Neutrophil (primary cell): Measurements from ENCODE around the gene AMH.

ENCODE experiments used
- H3K27ac ChIP-seq: fragments of 200-600 bp; sonication (generic); 2 replicates; pipeline ENCODE4 v1.5.1; 2016; ENCODE audit warnings: mild to moderate bottlenecking, moderate library complexity
- H3K27me3 ChIP-seq: fragments of 200-600 bp; sonication (generic); 2 replicates; pipeline ENCODE4 v1.6.0; 2016; ENCODE audit warnings: mild to moderate bottlenecking
- H3K36me3 ChIP-seq: fragments of 200-600 bp; sonication (generic); 2 replicates; pipeline ENCODE4 v1.5.1; 2017
- H3K4me1 ChIP-seq, 2 experiments: fragments of 200-600 bp in 1 of 2; sonication (generic) in 1 of 2; 1 replicate in 1 of 2; 2 replicates in 1 of 2; pipeline versions ENCODE4 v1.5.1 to v1.6.1; 2013 to 2016; ENCODE audit warnings: low read depth in 1 of 2, low read length in 1 of 2, mild to moderate bottlenecking in 1 of 2, moderate library complexity in 1 of 2; ENCODE audit not compliant: control insufficient read depth in 1 of 2, insufficient read depth in 1 of 2
- H3K4me3 ChIP-seq, 2 experiments: fragments of 200-600 bp in 1 of 2; sonication (generic) in 1 of 2; 1 replicate in 1 of 2; 2 replicates in 1 of 2; pipeline ENCODE4 v1.5.1; 2013 to 2016; ENCODE audit warnings: low read depth in 1 of 2, low read length in 1 of 2, mild to moderate bottlenecking in 1 of 2, moderate library complexity in 1 of 2
- H3K9me3 ChIP-seq: fragments of 200-600 bp; sonication (generic); 2 replicates; pipeline ENCODE4 v1.5.1; 2016
- CTCF ChIP-seq: fragments of 200-600 bp; sonication (generic); IDR thresholded peaks from 2 replicates; pipeline ENCODE4 v1.5.1; 2016; ENCODE audit warnings: antibody characterized with exemption

The AMH gene

GRCh38 chr19:2254064-2254872 is 5.1 kb downstream of the AMH start:
- H3K27ac ChIP-seq = no peak overlapping the region
- no peak for TF ChIP-seq CTCF
- H3K9me3 ChIP-seq = no peaks in the 10 kb centered on the region
- H3K36me3 ChIP-seq = no peaks in the 10 kb centered on the region
- H3K4me3 ChIP-seq = no peak overlapping the region
- peaks cover 40 to 42% of the 10 kb centered on the region in 2 experiments for H3K4me1 ChIP-seq
- H3K27me3 ChIP-seq = peaks cover 58% of the 10 kb centered on the region

GRCh38 chr19:2255112-2255845 is 6.2 kb downstream of the AMH start:
- Histone ChIP-seq H3K4me3 (no peak overlapping the region), H3K27ac (no peak overlapping the region), H3K36me3 (no peaks in the 10 kb centered on the region), H3K4me1 (peaks cover 36 to 37% of the 10 kb centered on the region in 2 experiments), H3K9me3 (no peaks in the 10 kb centered on the region), H3K27me3 (peaks cover 48% of the 10 kb centered on the region)
- no peak for TF ChIP-seq CTCF

DNA sequence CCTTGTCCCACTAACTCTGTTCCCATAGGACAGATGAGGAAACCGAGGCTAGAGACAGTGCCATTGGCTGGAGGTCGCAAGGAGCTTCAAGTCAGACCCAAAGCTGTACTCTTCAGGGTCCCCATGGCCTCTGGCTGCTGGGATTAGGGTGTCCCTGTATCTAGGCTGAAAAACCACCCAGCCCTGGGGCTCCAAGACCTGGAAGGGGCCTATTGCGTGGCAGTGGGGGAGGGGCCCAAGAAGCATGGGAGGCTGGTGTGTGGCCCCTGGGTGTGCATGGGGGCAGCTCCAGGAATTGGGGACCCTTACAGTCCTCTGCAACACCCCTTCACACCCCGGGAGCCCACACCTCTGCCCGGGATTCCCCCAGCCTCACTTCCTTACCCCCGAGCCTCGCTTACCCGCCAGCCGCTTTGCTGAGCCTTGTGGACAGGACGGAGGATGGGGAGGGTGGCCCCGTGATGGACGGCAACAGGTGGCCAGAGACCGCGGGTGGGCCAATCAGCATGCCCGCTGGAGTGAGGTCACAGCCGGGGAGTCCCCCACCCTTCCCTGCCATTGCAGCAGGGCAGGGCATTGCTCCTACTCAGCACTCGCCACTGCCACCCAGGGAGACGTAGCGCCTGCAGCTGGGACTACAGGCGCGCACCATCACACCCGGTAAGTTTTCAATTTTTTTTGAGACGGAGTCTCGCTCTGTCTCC is 7.0 kb downstream of the AMH start, which contains the start of gene JSRP1:
Gene JSRP1 (minus strand): TSS at position 436 of the 704 bp plus-strand sequence. CDS start 1,103 bp downstream, outside the sequence.
- Histone ChIP-seq H3K36me3 (no peaks in the 10 kb centered on the region), H3K4me1 (peaks cover 27 to 29% of the 10 kb centered on the region in 2 experiments), H3K27ac (no peak within 1 kb of the TSS), H3K27me3 (peaks cover 39% of the 10 kb centered on the region), H3K9me3 (no peaks in the 10 kb centered on the region), H3K4me3 (no peak within 1 kb of the TSS)
- TF ChIP-seq CTCF = no peak

GRCh38 chr19:2259336-2259735 is 10.2 kb downstream of the AMH start:
- H3K27ac ChIP-seq = no peak overlapping the region
- no peaks in the 10 kb centered on the region for H3K9me3 ChIP-seq
- H3K36me3 ChIP-seq = no peaks in the 10 kb centered on the region
- peaks cover 7% of the 10 kb centered on the region for H3K27me3 ChIP-seq
- no peak overlapping the region for H3K4me3 ChIP-seq
- H3K4me1 ChIP-seq = peaks cover 10 to 11% of the 10 kb centered on the region in 2 experiments
- no peak for TF ChIP-seq CTCF

GRCh38 chr19:2260341-2260805 is 11.2 kb downstream of the AMH start:
- Histone ChIP-seq H3K36me3 (no peaks in the 10 kb centered on the region), H3K9me3 (no peaks in the 10 kb centered on the region), H3K4me1 (peaks cover 20 to 21% of the 10 kb centered on the region in 2 experiments), H3K4me3 (no peak overlapping the region), H3K27ac (no peak overlapping the region), H3K27me3 (no peaks in the 10 kb centered on the region)
- TF ChIP-seq CTCF = no peak
